Gastrocnemius medialis (tissue), 4 donors: ENCODE results near the gene KEL. TPM values are rescaled to one million over a fixed set of nuclear protein-coding genes. Genes with fewer than 3 reads are reported as not detected.

ENCODE experiments used
- ATAC-seq, 2 donors: fragments of 150-250 bp; one replicate each; pipeline ENCODE4 v1.9.1; 2016
- DNase-seq, 2 donors: peaks; one replicate each; pipeline ENCODE4 v3.0.0-alpha.2; 2019
- H3K27ac ChIP-seq, 4 donors: fragments of 200-600 bp; sonication (generic); 1 replicate in 1 of 4; 2 replicates in 3 of 4; pipeline ENCODE4 v1.5.1; 2016 to 2018; ENCODE audit warnings: mild to moderate bottlenecking in 2 of 4, moderate library complexity in 1 of 4
- H3K27me3 ChIP-seq, 3 donors: fragments of 200-600 bp; sonication (generic) in 2 of 3; 1 replicate in 1 of 3; 2 replicates in 2 of 3; pipeline versions ENCODE4 v1.5.1 to v1.6.0; 2016 to 2019; ENCODE audit warnings: mild to moderate bottlenecking in 1 of 3, moderate library complexity in 1 of 3
- H3K36me3 ChIP-seq, 2 donors: fragments of 200-600 bp; sonication (generic) in 1 of 2; one replicate each; pipeline ENCODE4 v1.5.1; 2017 to 2018
- H3K4me1 ChIP-seq, 2 donors: fragments of 200-600 bp; sonication (generic) in 1 of 2; one replicate each; pipeline ENCODE4 v1.5.1; 2016 to 2017; ENCODE audit warnings: mild to moderate bottlenecking in 2 of 2
- H3K4me3 ChIP-seq, 4 donors: fragments of 200-600 bp; sonication (generic) in 3 of 4; 1 replicate in 1 of 4; 2 replicates in 3 of 4; pipeline ENCODE4 v1.5.1; 2016 to 2019; ENCODE audit warnings: mild to moderate bottlenecking in 2 of 4
- H3K9me3 ChIP-seq, 3 donors: fragments of 200-600 bp; sonication (generic) in 2 of 3; 1 replicate in 1 of 3; 2 replicates in 2 of 3; pipeline ENCODE4 v1.5.1; 2016 to 2019
- CTCF ChIP-seq, 5 experiments: fragments of 450-650 bp in 3 of 5; fragments of 200-600 bp in 2 of 5; sonication (generic) in 2 of 5; IDR thresholded peaks in 4 of 5; conservative IDR thresholded peaks in 1 of 5; 1 replicate in 4 of 5; 2 replicates in 1 of 5; pipeline ENCODE4 v1.5.1; 2016 to 2019; ENCODE audit warnings: antibody characterized with exemption in 5 of 5, mild to moderate bottlenecking in 3 of 5, moderate library complexity in 3 of 5
- POLR2A ChIP-seq, 2 donors: fragments of 450-650 bp; IDR thresholded peaks; one replicate each; pipeline ENCODE4 v1.6.1; 2017; ENCODE audit warnings: antibody characterized with exemption in 2 of 2, mild to moderate bottlenecking in 2 of 2, moderate library complexity in 2 of 2
- in situ Hi-C, 4 donors: fragments of 200-750 bp; cut with MboI; loops; one replicate each; pipeline versions ENCODE4 v1.15.0 to v1.8.0; 2017; ENCODE audit warnings: low sequenced_read_pairs in 4 of 4
- intact Hi-C: fragments of 100-400 bp; cut with DNase I; formaldehyde crosslinking; loops from one replicate; pipeline ENCODE4 v1.15.1; 2023; ENCODE audit warnings: low total_unique reads
- total RNA-seq, 4 donors: library from RNA; depleted of rRNA; stranded (reverse); fragments of >200 nt; gene quantifications; one replicate each; pipeline versions ENCODE4 v1.1.0 to v1.2.3, GENCODE V29; 2016

KEL gene
- total RNA-seq, 4 donors from 2014 or later: not detected

- intact Hi-C loops: loop anchor here (5.0 to 10.0 kb wide), 2 partner anchors 147 to 395 kb away; no protein-coding TSS in a partner anchor
Measured at GRCh38 chr7:142999793-143000192, 37.6 kb upstream of the KEL start.

GRCh38 chr7:142998966-142999365 is 36.8 kb upstream of the KEL start:
- H3K9me3 ChIP-seq: peaks cover 0 to 3% (median 2%) of the 10 kb centered on the region in 3 donors
- in situ Hi-C loops: no loop called here
- H3K4me3 ChIP-seq: no peak overlapping the region
- ATAC-seq (no peak), DNase-seq (no peak)
- TF ChIP-seq POLR2A (IDR thresholded peaks at IDR 0.05): no peak
- no peak for TF ChIP-seq CTCF (IDR thresholded peaks at IDR 0.05 in 4 of 5, conservative IDR thresholded peaks at IDR 0.05 in 1 of 5)
- no peaks in the 10 kb centered on the region for H3K27me3 ChIP-seq
- intact Hi-C loops: no loop called here
- no peak overlapping the region for H3K27ac ChIP-seq
- no peaks in the 10 kb centered on the region for H3K4me1 ChIP-seq
- no peaks in the 10 kb centered on the region for H3K36me3 ChIP-seq

More at GRCh38 chr7:142999793-143000192, 37.6 kb upstream of the KEL start:
- Histone ChIP-seq H3K36me3 (no peaks in the 10 kb centered on the region), H3K9me3 (peaks cover 0 to 3% (median 2%) of the 10 kb centered on the region in 3 donors), H3K27ac (no peak overlapping the region), H3K4me3 (no peak overlapping the region), H3K27me3 (no peaks in the 10 kb centered on the region), H3K4me1 (no peaks in the 10 kb centered on the region)
- DNase-seq (no peak), ATAC-seq (no peak)
- in situ Hi-C loops: loop anchor here in 3 of 4 donors (10.0 to 25.0 kb wide), 4 partner anchors 125 to 438 kb away; partner anchors contain the start of genes EPHA1 (in 1 of the 3), EPHB6 (in 1 of the 3) and TAS2R60 (in 1 of the 3)
- no peak for TF ChIP-seq POLR2A (IDR thresholded peaks at IDR 0.05)
- no peak for TF ChIP-seq CTCF (IDR thresholded peaks at IDR 0.05 in 4 of 5, conservative IDR thresholded peaks at IDR 0.05 in 1 of 5)

GRCh38 chr7:142997456-142997989 is 35.4 kb upstream of the KEL start:
- Histone ChIP-seq H3K36me3 (no peaks in the 10 kb centered on the region), H3K4me1 (no peaks in the 10 kb centered on the region), H3K27me3 (no peaks in the 10 kb centered on the region), H3K27ac (no peak overlapping the region), H3K4me3 (no peak overlapping the region), H3K9me3 (peaks cover 0 to 3% (median 2%) of the 10 kb centered on the region in 3 donors)
- TF ChIP-seq CTCF (IDR thresholded peaks at IDR 0.05 in 4 of 5, conservative IDR thresholded peaks at IDR 0.05 in 1 of 5) (no peak), POLR2A (IDR thresholded peaks at IDR 0.05) (no peak)
- ATAC-seq: no peak
- intact Hi-C loops: no loop called here
- in situ Hi-C loops: no loop called here
- DNase-seq: no peak

GRCh38 chr7:142992427-142992826 is 30.3 kb upstream of the KEL start:
- no peak for DNase-seq
- H3K27me3 ChIP-seq: no peaks in the 10 kb centered on the region
- intact Hi-C loops: no loop called here
- H3K4me3 ChIP-seq: no peak overlapping the region
- no peak overlapping the region for H3K27ac ChIP-seq
- no peak for ATAC-seq
- H3K9me3 ChIP-seq: no peaks in the 10 kb centered on the region
- in situ Hi-C loops: no loop called here
- H3K36me3 ChIP-seq: no peaks in the 10 kb centered on the region
- TF ChIP-seq POLR2A (IDR thresholded peaks at IDR 0.05) (no peak), CTCF (IDR thresholded peaks at IDR 0.05 in 4 of 5, conservative IDR thresholded peaks at IDR 0.05 in 1 of 5) (no peak)
- no peaks in the 10 kb centered on the region for H3K4me1 ChIP-seq

GRCh38 chr7:142984297-142984696 is 22.1 kb upstream of the KEL start:
- ATAC-seq: no peak
- in situ Hi-C loops (no loop called here), intact Hi-C loops (no loop called here)
- Histone ChIP-seq H3K36me3 (no peaks in the 10 kb centered on the region), H3K27ac (no peak overlapping the region), H3K4me3 (no peak overlapping the region), H3K4me1 (no peaks in the 10 kb centered on the region), H3K27me3 (no peaks in the 10 kb centered on the region), H3K9me3 (no peaks in the 10 kb centered on the region)
- no peak for TF ChIP-seq POLR2A (IDR thresholded peaks at IDR 0.05)
- TF ChIP-seq CTCF (IDR thresholded peaks at IDR 0.05 in 4 of 5, conservative IDR thresholded peaks at IDR 0.05 in 1 of 5): no peak
- DNase-seq: no peak
